ENCODE measurements around the gene HIF3A. TPM values are rescaled to one million over a fixed set of nuclear protein-coding genes. Genes with fewer than 3 reads are reported as not detected.

HIF3A gene
- total and polyA plus RNA-seq, 2 of the 8 experiments (the other 6 are each of a cell fraction or from before 2014, with no cell fraction given) = 38.6 to 38.8 TPM

- Histone ChIP-seq H4K8ac (ENCODE audit: extremely low read depth, insufficient read depth, low read length) (no peak overlapping the region), H4K5ac (ENCODE audit: insufficient read length, low read depth, low read length) (no peak overlapping the region), H3K4ac (replicated peaks; ENCODE audit: insufficient read length, low read depth, low read length) (no peak overlapping the region), H2BK15ac (ENCODE audit: low read length) (no peak overlapping the region), H2BK5ac (ENCODE audit: low read depth, low read length) (no peak overlapping the region), H3K23ac (ENCODE audit: insufficient read length) (no peak overlapping the region), H3K23me2 (ENCODE audit: low read depth, low read length) (peaks cover 6% of the 10 kb centered on the region; the same call in 1 of the 2 replicates), H3K56ac (replicated peaks; ENCODE audit: insufficient read length, low read depth, low read length) (no peak overlapping the region), H2BK12ac (ENCODE audit: low read depth, low read length) (no peak overlapping the region), H3K9ac (replicated peaks in 1 of 4; ENCODE audit: extremely low read depth in 1 of 4, low read depth in 3 of 4, low read length in 3 of 4) (no peak overlapping the region), H3K27ac (ENCODE audit: low read depth, low read length) (no peak overlapping the region), H4K20me1 (replicated peaks in 1 of 2; ENCODE audit: control insufficient read depth in 1 of 2, insufficient read depth in 2 of 2, low read length in 2 of 2) (peaks cover 0 to 3% of the 10 kb centered on the region in 2 experiments), H3K4me3 (ENCODE audit: extremely low read depth in 1 of 4, insufficient read depth in 2 of 4, low read depth in 3 of 4, low read length in 4 of 4) (no peak overlapping the region), H3K4me1 (replicated peaks in 1 of 4; ENCODE audit: control insufficient read depth in 3 of 4, insufficient read depth in 4 of 4, low read length in 3 of 4) (no peaks in the 10 kb centered on the region), H2AK5ac (ENCODE audit: low read depth, low read length) (no peak overlapping the region), H3K27me3 (replicated peaks in 1 of 4; ENCODE audit: control insufficient read depth in 3 of 4, extremely low read depth in 1 of 4, insufficient read depth in 3 of 4, low read length in 3 of 4) (no peaks in the 10 kb centered on the region), H2BK120ac (replicated peaks; ENCODE audit: low read depth, low read length) (no peak overlapping the region), H3K79me1 (ENCODE audit: low read depth, low read length) (no peaks in the 10 kb centered on the region), H3K9me3 (ENCODE audit: insufficient read depth in 2 of 2, low read depth in 1 of 2, low read length in 1 of 2) (no peaks in the 10 kb centered on the region), H3K79me2 (ENCODE audit: control insufficient read depth in 1 of 2, insufficient read depth in 2 of 2, low read length in 2 of 2) (no peaks in the 10 kb centered on the region), H3K4me2 (ENCODE audit: insufficient read depth in 1 of 2, low read depth in 2 of 2, low read length in 2 of 2) (no peak overlapping the region), H3K36me3 (ENCODE audit: control insufficient read depth in 2 of 4, insufficient read depth in 4 of 4, low read length in 3 of 4) (no peaks in the 10 kb centered on the region), H3K18ac (ENCODE audit: extremely low read depth, low read length) (no peak overlapping the region), H2BK20ac (ENCODE audit: low read length) (no peak overlapping the region), H2AFZ (ENCODE audit: low read length) (no peak overlapping the region), H4K91ac (replicated peaks; ENCODE audit: insufficient read length, low read length) (no peak overlapping the region), H3K14ac (ENCODE audit: insufficient read length) (no peak overlapping the region)
- WGBS, 2 experiments (ENCODE audit: extremely low coverage in 1 of 2, insufficient coverage in 1 of 2, insufficient read length in 1 of 2, insufficient replicate concordance in 2 of 2, low coverage in 1 of 2, low lambda C conversion rate in 2 of 2, missing lambda C conversion rate in 1 of 2) = 84% methylated on average over 7 of the region's 7 CpGs; no CpG with 5 or more reads in 1 of the 2 experiments
- CTCF ChIA-PET (ENCODE audit: partially characterized antibody) = interaction anchor here (1.1 kb wide), 1 partner anchor 107 kb away, joined by 3 read pairs; no protein-coding TSS in a partner anchor
- POLR2A ChIA-PET (ENCODE audit: partially characterized antibody) = no interaction called here
- FAIRE-seq (no peak), DNase-seq (ENCODE audit: low read depth in 1 of 2, low spot score in 2 of 2) (no peak)
- TF ChIP-seq YY1 (IDR thresholded peaks at IDR 0.05; ENCODE audit: low read depth, low read length) = no peak
- TF ChIP-seq EP300 (IDR thresholded peaks at IDR 0.05; ENCODE audit: borderline replicate concordance in 1 of 2, low read depth in 2 of 2, low read length in 2 of 2) = no peak
- TF ChIP-seq CBX5 (IDR thresholded peaks at IDR 0.05; ENCODE audit: low read depth, low read length) = no peak
- no peak for TF ChIP-seq EZH2 (IDR thresholded peaks at IDR 0.05; ENCODE audit: low read depth, low read length, severe bottlenecking)
- no peak for TF ChIP-seq MAX (IDR thresholded peaks at IDR 0.05)
- TF ChIP-seq RNF2 (IDR thresholded peaks at IDR 0.05; ENCODE audit: borderline replicate concordance, low read depth, low read length, missing control alignments, poor library complexity, severe bottlenecking) = no peak
- no peak for TF ChIP-seq BACH1 (IDR thresholded peaks at IDR 0.05; ENCODE audit: low read length)
- TF ChIP-seq CBX8 (IDR thresholded peaks at IDR 0.05; ENCODE audit: borderline replicate concordance, low read depth, low read length) = no peak
- no peak for TF ChIP-seq SP1 (IDR thresholded peaks at IDR 0.05; ENCODE audit: low read depth, low read length)
- no peak for TF ChIP-seq ATF2 (IDR thresholded peaks at IDR 0.05; ENCODE audit: low read length)
- no peak for TF ChIP-seq RXRA (IDR thresholded peaks at IDR 0.05; ENCODE audit: insufficient read depth, low read depth, low read length)
- TF ChIP-seq KDM5A (IDR thresholded peaks at IDR 0.05; ENCODE audit: low read length) = no peak
These were observed 9.3 kb upstream of the HIF3A start for GRCh38 chr19:46287585-46287984.

All from H1 (cell line).